ENCODE data around the gene TNFSF4.
"Not testable (repeated sequence)": the region's sequence is repeated elsewhere in the genome, so short reads cannot be mapped to it uniquely, and the experiment has no call there.

TNFSF4 gene, protein sequence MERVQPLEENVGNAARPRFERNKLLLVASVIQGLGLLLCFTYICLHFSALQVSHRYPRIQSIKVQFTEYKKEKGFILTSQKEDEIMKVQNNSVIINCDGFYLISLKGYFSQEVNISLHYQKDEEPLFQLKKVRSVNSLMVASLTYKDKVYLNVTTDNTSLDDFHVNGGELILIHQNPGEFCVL

GRCh38 chr1:173206816-173207568 lies at the start of gene TNFSF4:
TNFSF4 (minus strand) TSS chr1:173207331; CDS start chr1:173207176, 155 bp downstream.
- DNase-seq (ENCODE audit: low read depth): no peak

GRCh38 chr1:173255214-173255813 lies 48.2 kb upstream of the TNFSF4 start:
- DNase-seq (ENCODE audit: low read depth): peak; percentile 36

- DNase-seq (ENCODE audit: low read depth): peak; percentile 76
These were observed 45.9 kb upstream of the TNFSF4 start for GRCh38 chr1:173253046-173253445.

- no peak for DNase-seq (ENCODE audit: low read depth)
These were observed 42.2 kb upstream of the TNFSF4 start for GRCh38 chr1:173249349-173249748.

- DNase-seq (ENCODE audit: low read depth): no peak
These were observed 41.3 kb upstream of the TNFSF4 start for GRCh38 chr1:173248247-173248940.

- no peak for DNase-seq (ENCODE audit: low read depth)
These were observed 38.8 kb upstream of the TNFSF4 start for GRCh38 chr1:173245892-173246291.

- no peak for DNase-seq (ENCODE audit: low read depth)
These were observed 36.2 kb upstream of the TNFSF4 start for GRCh38 chr1:173243300-173243699.

DNA sequence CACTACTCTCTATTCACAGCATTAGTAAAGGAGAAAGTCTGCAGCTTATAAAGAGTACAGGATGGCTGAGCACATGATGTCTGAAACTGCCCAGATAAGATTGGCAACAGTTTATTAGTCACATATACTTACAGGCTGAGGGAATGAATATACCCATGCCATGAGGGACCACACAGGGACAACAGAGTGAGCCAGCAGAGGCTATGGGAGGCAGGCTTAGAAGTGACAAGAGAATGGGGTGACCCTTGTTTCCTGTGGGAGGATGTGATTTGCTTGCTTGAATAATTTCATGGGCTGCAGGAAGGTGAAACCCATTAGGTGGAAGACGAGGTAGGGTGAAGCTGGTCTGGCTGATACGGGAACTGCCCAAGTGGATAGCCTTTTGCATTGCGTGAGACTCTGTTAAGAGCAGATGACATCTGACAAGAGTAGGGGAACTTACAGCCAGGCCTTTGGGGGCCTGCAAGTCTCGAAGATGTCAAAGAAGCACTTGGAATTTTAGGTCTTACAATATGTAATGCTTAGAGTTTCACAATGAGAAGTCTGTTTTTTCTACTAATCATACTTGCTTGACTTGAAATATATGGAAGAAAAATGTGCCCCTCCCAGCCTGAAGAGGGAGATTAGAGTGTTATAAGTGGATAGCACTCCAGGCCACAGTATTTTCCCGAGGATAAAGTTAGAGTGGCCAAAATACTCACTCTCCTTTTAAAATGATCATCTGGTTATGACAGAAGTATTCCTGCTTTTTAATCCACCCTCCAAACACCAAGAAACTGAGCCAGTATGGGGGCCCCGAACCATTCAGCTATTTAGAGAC lies 34.6 kb upstream of the TNFSF4 start:
- DNase-seq (ENCODE audit: low read depth): peak; percentile 22

- no peak for DNase-seq (ENCODE audit: low read depth)
These were observed 33.5 kb upstream of the TNFSF4 start for GRCh38 chr1:173240609-173241008.

DNA sequence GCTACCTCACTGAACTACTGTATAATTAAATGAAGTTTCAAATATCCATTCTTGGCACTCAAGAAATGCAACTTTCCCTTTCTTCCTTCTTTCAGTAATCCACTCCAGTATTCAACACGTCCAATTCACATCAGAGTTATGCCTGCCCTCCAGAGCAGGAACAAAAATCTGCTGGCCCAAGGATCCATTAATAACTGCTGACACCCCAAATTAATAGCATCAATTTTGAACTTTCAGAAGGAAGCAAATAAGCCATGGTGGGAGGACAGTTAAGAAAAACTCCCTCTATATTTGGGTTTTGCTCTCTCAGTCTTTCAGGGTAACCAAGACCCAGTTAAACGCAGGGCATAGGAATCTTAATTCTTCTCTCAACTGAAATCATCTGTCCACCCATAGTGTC lies 31.9 kb upstream of the TNFSF4 start:
- no peak for DNase-seq (ENCODE audit: low read depth)

DNA sequence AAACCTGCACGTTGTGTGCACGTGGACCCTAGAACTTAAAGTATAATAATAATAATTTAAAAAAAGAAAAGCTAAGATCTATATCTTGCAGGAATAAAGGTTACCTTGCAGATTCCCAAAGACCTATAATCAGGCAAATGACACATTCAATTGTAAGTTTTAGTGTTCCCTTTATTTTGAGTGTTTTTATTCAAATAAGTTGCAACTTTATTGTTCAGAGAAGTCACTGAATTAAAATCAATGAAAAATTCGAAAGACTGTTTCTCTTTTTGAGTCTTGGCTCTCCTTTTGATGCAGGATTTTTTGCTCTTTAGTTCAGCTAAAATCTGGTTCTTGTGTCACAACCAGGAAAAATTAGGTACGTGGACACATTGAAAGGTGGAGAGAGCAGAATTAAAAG lies 27.8 kb upstream of the TNFSF4 start:
- no peak for DNase-seq (ENCODE audit: low read depth)

DNA sequence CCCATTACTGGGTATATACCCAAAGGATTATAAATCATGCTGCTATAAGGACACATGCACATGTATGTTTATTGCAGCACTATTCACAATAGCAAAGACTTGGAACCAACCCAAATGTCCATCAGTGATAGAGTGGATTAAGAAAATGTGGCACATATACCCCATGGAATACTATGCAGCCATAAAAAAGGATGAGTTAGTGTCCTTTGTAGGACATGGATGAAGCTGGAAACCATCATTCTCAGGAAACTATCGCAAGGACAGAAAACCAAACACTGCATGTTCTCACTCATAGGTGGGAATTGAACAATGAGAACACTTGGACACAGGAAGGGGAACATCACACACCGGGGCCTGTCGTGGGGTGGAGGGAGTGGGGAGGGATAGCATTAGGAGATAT lies 27.3 kb upstream of the TNFSF4 start:
- DNase-seq (ENCODE audit: low read depth): not testable (repeated sequence)

GRCh38 chr1:173229031-173229430 lies 21.9 kb upstream of the TNFSF4 start:
- not testable (repeated sequence) for DNase-seq (ENCODE audit: low read depth)

- no peak for DNase-seq (ENCODE audit: low read depth)
These were observed 17.8 kb upstream of the TNFSF4 start for GRCh38 chr1:173224949-173225348.

DNA sequence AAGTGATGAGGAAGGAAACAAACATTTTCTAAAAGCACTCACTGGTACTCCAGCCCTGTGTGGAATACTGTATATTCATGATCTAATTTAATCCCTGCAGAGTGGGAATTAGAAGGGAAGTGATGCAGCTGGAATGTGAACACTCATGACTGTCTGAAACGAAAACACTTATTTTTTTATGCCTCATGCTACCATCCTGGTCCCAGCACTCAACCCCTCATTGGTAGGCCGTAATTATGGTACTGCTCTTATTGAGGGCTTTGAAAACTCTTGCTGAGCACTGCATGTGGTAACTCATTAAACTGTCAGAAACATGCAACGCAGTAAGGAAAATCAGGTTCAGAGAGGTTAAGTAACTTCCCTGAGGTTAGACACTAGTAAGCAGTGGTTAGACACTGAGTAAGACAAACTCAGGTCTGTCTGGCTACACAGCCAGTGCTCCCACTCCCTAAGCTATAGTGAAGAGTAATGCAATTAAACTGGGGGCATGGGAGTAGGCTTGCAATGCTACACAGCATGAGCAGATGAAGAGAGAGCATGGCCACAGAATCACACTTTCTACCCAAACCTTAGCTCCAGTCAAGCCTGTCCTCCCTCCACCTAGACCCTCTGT lies 17.3 kb upstream of the TNFSF4 start:
- no peak for DNase-seq (ENCODE audit: low read depth)

DNA sequence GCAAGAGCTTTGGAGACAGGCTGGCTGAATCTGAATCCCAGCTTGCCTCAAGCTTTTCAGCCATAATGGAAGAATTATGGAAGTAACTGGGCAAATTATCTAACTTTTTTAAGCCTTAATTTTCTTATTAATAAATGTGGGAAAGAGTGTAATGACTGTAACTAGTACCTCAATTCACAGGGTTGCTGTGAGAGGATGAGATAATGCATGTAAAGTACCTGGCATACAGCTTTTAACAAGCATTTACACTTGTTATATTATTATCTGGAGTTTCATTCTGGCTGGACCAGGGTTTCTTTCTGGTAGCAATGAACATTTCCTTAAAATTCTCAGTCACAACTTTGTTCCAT lies 15.9 kb upstream of the TNFSF4 start:
- no peak for DNase-seq (ENCODE audit: low read depth)

- no peak for DNase-seq (ENCODE audit: low read depth)
These were observed 15.3 kb upstream of the TNFSF4 start for GRCh38 chr1:173222149-173223030.

- DNase-seq (ENCODE audit: low read depth): no peak
These were observed 13.0 kb upstream of the TNFSF4 start for GRCh38 chr1:173220157-173220556.

DNA sequence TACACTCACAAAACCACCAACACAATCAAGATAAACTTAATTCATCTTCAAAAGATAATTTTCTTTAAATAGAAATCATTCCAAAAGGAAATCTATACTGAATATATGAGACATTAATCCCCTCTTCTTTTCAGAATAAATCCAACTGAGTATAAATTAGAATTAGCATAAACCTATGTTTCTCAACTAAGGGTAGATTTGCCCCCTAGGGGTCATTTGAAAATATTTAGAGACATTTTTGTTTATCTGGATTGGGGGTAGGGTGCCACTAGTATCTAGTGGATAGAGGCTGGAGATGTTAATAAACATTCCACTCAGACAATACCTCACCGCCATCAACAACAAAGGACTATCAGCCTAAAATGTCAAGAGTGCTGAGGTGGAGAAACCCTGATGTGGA lies 6.5 kb upstream of the TNFSF4 start:
- no peak for DNase-seq (ENCODE audit: low read depth)

DNA sequence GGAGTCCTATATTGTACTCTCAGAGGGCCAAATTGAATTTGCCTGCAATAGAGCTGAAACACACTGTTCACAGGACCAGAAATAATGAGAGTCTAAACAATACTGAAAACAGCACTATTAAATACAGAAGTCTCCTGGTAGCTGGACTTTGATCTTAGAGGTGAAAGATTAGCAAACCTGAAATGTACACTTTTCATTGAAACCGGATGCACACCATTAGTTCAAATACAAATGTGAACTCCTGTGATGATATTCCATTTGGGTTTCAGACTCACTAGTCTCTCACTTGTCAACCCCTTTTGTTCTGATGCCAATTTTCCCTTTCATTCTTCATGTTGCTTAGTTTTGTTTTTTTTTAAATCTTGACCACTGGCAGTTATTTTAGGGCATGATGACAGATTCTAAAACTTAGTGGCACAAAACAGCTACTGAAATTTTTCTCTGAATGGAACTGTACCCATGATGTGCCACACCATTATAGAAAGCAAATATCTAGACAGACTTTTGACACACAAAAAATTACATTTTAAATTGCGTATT lies 5.9 kb upstream of the TNFSF4 start:
- DNase-seq (ENCODE audit: low read depth): no peak
